ENCODE data around the gene NAA60. TPM values are rescaled to one million over a fixed set of nuclear protein-coding genes. Genes with fewer than 3 reads are reported as not detected.

Gene NAA60
- 100 to 1,000 TPM in 1 of 4 donors, 10 to 100 TPM in 3; 51.2 to 102 (median 70.4) TPM for polyA plus RNA-seq
- long read RNA-seq, donor 1 = 0 reads
- long read RNA-seq, donor 2, transcript NAA60-238 (5 exons, 3,899 nt) = major isoform, 5 of 8 reads
- long read RNA-seq, donor 2, partial matches to known transcripts = 0 of 8 reads
- long read RNA-seq, donor 2, other reads (novel, unspliced or antisense) = 0 of 8 reads
- long read RNA-seq, donor 3, transcript NAA60-238 (5 exons, 3,899 nt) = major isoform, 8 of 14 reads
- long read RNA-seq, donor 3, partial matches to known transcripts = 0 of 14 reads
- long read RNA-seq, donor 3, other reads (novel, unspliced or antisense) = 0 of 14 reads
- long read RNA-seq, donor 4, partial matches to known transcripts = 0 of 2 reads
- long read RNA-seq, donor 4, other reads (novel, unspliced or antisense) = 0 of 2 reads
- long read RNA-seq, donor 5, partial matches to known transcripts = 0 of 4 reads
- long read RNA-seq, donor 5, other reads (novel, unspliced or antisense) = 0 of 4 reads
- long read RNA-seq, donor 6, transcript NAA60-234 (2 exons, 578 nt) = minor isoform, 5 of 28 reads
- long read RNA-seq, donor 6, transcript NAA60-238 (5 exons, 3,899 nt) = major isoform, 17 of 28 reads
- long read RNA-seq, donor 6, partial matches to known transcripts = 0 of 28 reads
- long read RNA-seq, donor 6, other reads (novel, unspliced or antisense) = 0 of 28 reads
- long read RNA-seq, donor 7, transcript NAA60-229 (7 exons, 2,531 nt) = minor isoform, 6 of 19 reads
- long read RNA-seq, donor 7, transcript NAA60-238 (5 exons, 3,899 nt) = major isoform, 8 of 19 reads
- long read RNA-seq, donor 7, partial matches to known transcripts = 0 of 19 reads
- long read RNA-seq, donor 7, other reads (novel, unspliced or antisense) = 0 of 19 reads
- long read RNA-seq, donor 8, partial matches to known transcripts = 0 of 1 reads
- long read RNA-seq, donor 8, other reads (novel, unspliced or antisense) = 0 of 1 reads
- long read RNA-seq, donor 9, partial matches to known transcripts = 0 of 6 reads
- long read RNA-seq, donor 9, other reads (novel, unspliced or antisense) = 0 of 6 reads
- long read RNA-seq, donor 10, transcript NAA60-238 (5 exons, 3,899 nt) = major isoform, 10 of 22 reads
- long read RNA-seq, donor 10, partial matches to known transcripts = 0 of 22 reads
- long read RNA-seq, donor 10, other reads (novel, unspliced or antisense) = 0 of 22 reads

DNA sequence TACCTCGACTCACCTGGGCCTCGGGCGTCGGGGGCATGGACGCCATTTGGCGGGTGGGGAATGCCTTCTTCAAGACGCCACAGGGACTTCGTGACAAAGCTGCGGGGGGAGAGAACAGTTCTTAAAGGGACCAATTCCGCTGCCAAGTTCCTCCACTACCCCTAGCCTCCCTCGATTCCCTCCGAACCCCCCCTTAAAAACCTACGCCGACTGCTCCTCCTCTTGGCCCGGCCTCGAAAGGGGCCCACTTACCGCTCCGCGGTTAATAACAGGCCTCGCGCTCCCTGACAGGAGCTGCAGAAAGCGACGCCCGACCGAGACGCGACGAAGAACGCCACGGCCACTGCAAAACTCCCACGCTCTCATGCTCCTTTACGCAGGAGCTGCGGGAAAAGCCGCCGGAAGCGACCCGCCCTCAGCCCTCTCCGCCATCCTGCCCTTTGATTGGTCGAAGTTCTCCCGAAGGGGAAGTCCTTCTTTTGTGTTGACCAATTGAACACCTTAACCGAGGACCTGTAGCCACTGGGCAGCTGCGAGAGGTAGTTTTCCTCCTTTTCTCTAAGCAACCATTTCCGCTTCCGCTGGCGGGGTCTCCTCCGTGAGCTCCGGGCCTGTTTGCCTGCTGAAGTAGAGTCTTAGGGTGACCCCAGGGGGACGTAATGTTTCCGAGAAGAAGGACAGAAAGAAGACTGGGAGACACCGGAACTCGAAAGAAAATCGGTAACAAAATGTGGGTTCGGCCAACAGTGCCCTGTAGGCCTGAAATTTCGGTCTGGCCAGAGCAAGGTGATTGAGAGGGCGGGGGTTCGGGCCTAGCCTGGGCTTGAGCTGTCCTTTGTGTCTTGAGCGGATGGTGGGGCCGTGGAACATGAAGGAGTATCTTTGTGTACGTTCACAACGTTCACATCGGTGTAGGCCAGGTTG, at the start of gene NAA60, which contains the start of gene ZNF597:
TSS of gene NAA60 (plus strand) at position 573 of the 924 bp plus-strand sequence. CDS start 32,548 bp downstream, outside the sequence.
TSS of gene ZNF597 (minus strand) at position 397 of the 924 bp plus-strand sequence. CDS start at position 46, 351 bp downstream.
- Histone ChIP-seq H3K36me3 (ENCODE audit: control insufficient read depth in 3 of 3, insufficient read depth in 2 of 3, low read depth in 1 of 3, low read length in 3 of 3) (peaks cover 0 to 15% (median 0%) of the 10 kb centered on the region in 3 donors), H3K27me3 (ENCODE audit: control insufficient read depth in 3 of 3, insufficient read depth in 3 of 3, low read length in 3 of 3) (no peaks in the 10 kb centered on the region), H3K27ac (ENCODE audit: low read depth in 1 of 3, low read length in 2 of 3) (peak within 1 kb of the TSS; percentile 59 to 85 (median 79)), H3K4me1 (ENCODE audit: control insufficient read depth in 3 of 3, insufficient read depth in 2 of 3, low read depth in 1 of 3, low read length in 2 of 3) (peaks cover 0 to 2% (median 0%) of the 10 kb centered on the region in 3 donors), H3K4me3 (ENCODE audit: low read depth in 1 of 3, low read length in 3 of 3) (peak within 1 kb of the TSS; percentile 44 to 70 (median 58)), H3K9me3 (ENCODE audit: control insufficient read depth in 2 of 2, insufficient read depth in 1 of 2, low read depth in 1 of 2, low read length in 1 of 2) (peaks cover 0 to 35% of the 10 kb centered on the region in 2 donors)
- FAIRE-seq (no peak), DNase-seq (peak; percentile 89 to 93)
- WGBS, 3 donors = 42 to 51% (median 47%) methylated on average over 61 of the region's 61 CpGs

DNA sequence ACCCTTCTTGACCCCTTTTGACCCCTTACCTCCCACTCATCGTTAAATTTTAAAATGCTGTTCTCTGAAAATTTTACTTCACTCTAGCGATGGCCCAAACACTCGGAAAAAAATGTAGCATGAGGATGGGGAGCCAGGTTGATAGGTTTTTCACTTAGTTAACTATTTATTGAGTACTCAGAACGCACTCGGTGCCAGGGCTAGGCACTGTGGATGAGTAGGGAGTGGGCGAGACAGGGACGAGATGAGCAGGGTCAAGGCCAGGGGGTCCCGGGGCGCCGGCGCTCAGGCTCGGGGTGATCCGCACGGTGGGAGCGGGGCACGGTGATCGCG, 43.1 kb upstream of the NAA60 start:
- Histone ChIP-seq H3K4me1 (ENCODE audit: control insufficient read depth in 3 of 3, insufficient read depth in 2 of 3, low read depth in 1 of 3, low read length in 2 of 3) (peaks cover 0 to 7% (median 0%) of the 10 kb centered on the region in 3 donors), H3K36me3 (ENCODE audit: control insufficient read depth in 3 of 3, insufficient read depth in 2 of 3, low read depth in 1 of 3, low read length in 3 of 3) (peaks cover 7 to 34% (median 11%) of the 10 kb centered on the region in 3 donors), H3K27ac (ENCODE audit: low read depth in 1 of 3, low read length in 2 of 3) (peak overlapping the region; percentile 75 to 86 (median 81)), H3K27me3 (ENCODE audit: control insufficient read depth in 3 of 3, insufficient read depth in 3 of 3, low read length in 3 of 3) (no peaks in the 10 kb centered on the region), H3K4me3 (ENCODE audit: low read depth in 1 of 3, low read length in 3 of 3) (peak overlapping the region; percentile 61 to 93 (median 88)), H3K9me3 (ENCODE audit: control insufficient read depth in 2 of 2, insufficient read depth in 1 of 2, low read depth in 1 of 2, low read length in 1 of 2) (peaks cover 0 to 65% of the 10 kb centered on the region in 2 donors)
- FAIRE-seq (no peak), DNase-seq (no peak)
- WGBS, 3 donors = 0% methylated on average over 18 of the region's 18 CpGs

DNA sequence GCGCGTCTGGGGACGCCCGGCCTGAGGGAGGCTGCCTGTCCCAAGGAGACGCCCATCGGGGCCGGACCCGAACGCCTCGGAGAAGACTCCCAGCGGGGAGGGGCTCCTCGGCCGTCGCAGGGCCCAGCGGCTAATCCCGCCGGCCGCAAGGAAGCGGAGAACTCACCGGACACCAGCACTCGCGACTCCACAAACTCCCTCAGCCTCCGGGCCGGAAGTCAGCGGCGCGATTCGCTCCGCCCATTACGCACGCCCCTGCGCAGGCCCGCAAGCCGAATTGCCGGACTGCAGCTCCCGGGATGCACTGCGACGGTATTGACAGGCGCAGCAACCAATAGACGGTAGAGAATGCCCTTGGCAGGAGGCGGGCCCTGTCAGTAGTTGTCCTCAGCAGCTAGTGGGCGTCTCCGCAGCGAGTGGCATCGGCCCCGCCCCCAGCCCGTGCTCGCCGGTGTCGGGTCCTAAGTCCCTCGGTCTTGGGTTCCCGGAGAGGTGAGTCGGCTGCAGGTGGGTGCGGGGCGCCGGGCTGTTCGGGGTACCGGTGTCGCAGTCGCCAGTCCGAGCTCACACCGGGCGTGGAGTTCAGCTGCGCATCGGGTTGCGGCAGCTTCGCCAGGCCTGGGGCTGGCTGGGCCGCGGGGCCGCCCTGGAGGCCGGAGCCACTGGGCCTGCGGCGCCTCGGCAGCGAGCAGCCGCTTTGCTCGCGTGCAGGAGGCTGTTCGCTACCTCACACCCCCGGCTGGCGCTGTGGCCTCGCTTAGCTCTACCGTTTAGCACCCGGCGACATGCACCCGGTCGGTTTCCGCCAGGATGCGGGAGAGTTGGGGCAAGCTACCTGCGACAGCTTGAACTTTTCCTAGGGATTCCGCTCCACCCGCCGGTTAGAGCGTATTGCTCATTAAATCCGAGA, 42.4 kb upstream of the NAA60 start, which contains the start of the genes ZNF174 and ZSCAN32:
TSS of gene ZNF174 (plus strand) at position 437 of the 910 bp plus-strand sequence. CDS start 790 bp downstream, outside the sequence.
TSS of gene ZSCAN32 (minus strand) at position 226 of the 910 bp plus-strand sequence. CDS start 3,447 bp downstream, outside the sequence.
- Histone ChIP-seq H3K27ac (ENCODE audit: low read depth in 1 of 3, low read length in 2 of 3) (peak within 1 kb of the TSS; percentile 81 to 91 (median 83)), H3K36me3 (ENCODE audit: control insufficient read depth in 3 of 3, insufficient read depth in 2 of 3, low read depth in 1 of 3, low read length in 3 of 3) (peaks cover 7 to 34% (median 15%) of the 10 kb centered on the region in 3 donors), H3K4me3 (ENCODE audit: low read depth in 1 of 3, low read length in 3 of 3) (peak within 1 kb of the TSS; percentile 75 to 93 (median 88)), H3K9me3 (ENCODE audit: control insufficient read depth in 2 of 2, insufficient read depth in 1 of 2, low read depth in 1 of 2, low read length in 1 of 2) (peaks cover 0 to 66% of the 10 kb centered on the region in 2 donors), H3K4me1 (ENCODE audit: control insufficient read depth in 3 of 3, insufficient read depth in 2 of 3, low read depth in 1 of 3, low read length in 2 of 3) (peaks cover 0 to 7% (median 0%) of the 10 kb centered on the region in 3 donors), H3K27me3 (ENCODE audit: control insufficient read depth in 3 of 3, insufficient read depth in 3 of 3, low read length in 3 of 3) (no peaks in the 10 kb centered on the region)
- no peak for FAIRE-seq
- peak; percentile 99 for DNase-seq
- WGBS, 3 donors = 0 to 1% (median 0%) methylated on average over 82 to 95 of the region's 95 CpGs

DNA sequence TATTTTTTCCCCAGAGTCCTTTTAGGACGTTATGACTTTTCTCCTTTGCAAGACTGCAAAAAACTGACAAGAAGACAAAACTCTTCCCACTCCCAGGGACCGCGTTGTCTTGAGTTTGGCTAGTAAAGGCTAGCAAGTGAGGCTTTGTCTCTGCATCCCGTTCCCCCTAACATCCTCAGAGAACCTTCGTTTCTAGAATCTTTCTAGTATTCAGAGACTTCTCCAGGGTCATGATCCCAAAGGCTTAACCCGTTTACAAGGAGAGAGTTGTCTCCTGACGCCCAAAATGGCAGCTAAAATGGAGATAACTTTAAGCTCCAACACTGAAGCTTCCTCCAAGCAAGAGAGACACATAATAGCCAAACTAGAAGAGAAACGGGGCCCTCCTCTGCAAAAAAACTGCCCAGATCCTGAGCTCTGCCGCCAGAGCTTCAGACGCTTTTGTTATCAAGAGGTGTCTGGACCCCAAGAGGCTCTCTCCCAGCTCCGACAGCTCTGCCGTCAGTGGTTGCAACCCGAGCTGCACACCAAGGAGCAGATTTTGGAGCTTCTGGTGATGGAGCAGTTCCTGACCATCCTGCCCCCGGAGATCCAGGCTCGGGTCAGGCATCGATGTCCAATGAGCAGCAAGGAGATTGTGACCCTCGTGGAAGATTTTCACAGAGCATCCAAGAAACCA, 41.6 kb upstream of the NAA60 start:
- peaks cover 8 to 30% (median 11%) of the 10 kb centered on the region in 3 donors for H3K36me3 ChIP-seq (ENCODE audit: control insufficient read depth in 3 of 3, insufficient read depth in 2 of 3, low read depth in 1 of 3, low read length in 3 of 3)
- no peaks in the 10 kb centered on the region for H3K27me3 ChIP-seq (ENCODE audit: control insufficient read depth in 3 of 3, insufficient read depth in 3 of 3, low read length in 3 of 3)
- DNase-seq = no peak
- peak overlapping the region; percentile 78 to 91 (median 83) for H3K27ac ChIP-seq (ENCODE audit: low read depth in 1 of 3, low read length in 2 of 3)
- H3K9me3 ChIP-seq (ENCODE audit: control insufficient read depth in 2 of 2, insufficient read depth in 1 of 2, low read depth in 1 of 2, low read length in 1 of 2) = peaks cover 0 to 58% of the 10 kb centered on the region in 2 donors
- no peak for FAIRE-seq
- H3K4me1 ChIP-seq (ENCODE audit: control insufficient read depth in 3 of 3, insufficient read depth in 2 of 3, low read depth in 1 of 3, low read length in 2 of 3) = peaks cover 0 to 7% (median 0%) of the 10 kb centered on the region in 3 donors
- 36 to 48% (median 46%) methylated on average over 17 of the region's 17 CpGs for WGBS, 3 donors
- H3K4me3 ChIP-seq (ENCODE audit: low read depth in 1 of 3, low read length in 3 of 3) = peak overlapping the region; percentile 69 to 93 (median 75)

DNA sequence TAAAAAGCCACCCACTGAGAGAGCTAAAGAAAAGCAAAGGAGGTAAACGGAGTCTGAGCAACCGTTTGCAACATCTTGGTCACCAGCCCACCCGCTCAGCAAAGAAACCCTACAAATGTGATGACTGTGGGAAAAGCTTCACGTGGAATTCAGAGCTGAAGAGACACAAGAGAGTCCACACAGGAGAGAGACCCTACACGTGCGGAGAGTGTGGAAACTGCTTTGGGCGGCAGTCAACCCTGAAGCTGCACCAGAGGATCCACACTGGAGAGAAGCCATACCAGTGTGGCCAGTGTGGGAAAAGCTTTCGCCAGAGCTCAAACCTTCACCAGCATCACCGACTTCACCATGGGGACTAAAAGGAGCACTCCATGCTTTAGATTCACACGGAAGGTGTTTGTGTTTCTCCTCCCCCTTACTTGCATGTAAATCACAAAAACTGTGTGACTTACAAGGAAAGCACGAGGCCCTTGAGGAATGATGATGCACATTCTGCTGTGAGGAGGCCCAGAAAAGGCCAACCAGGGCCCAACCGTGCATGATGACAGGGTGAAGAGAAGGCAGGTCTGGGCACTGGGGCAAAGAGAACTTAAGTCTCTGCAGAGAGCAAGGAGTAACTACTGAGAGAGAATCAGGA, 34.8 kb upstream of the NAA60 start:
- no peak for FAIRE-seq
- no peaks in the 10 kb centered on the region for H3K4me1 ChIP-seq (ENCODE audit: control insufficient read depth in 3 of 3, insufficient read depth in 2 of 3, low read depth in 1 of 3, low read length in 2 of 3)
- 95 to 97% (median 95%) methylated on average over 12 of the region's 12 CpGs for WGBS, 3 donors
- no peak overlapping the region for H3K27ac ChIP-seq (ENCODE audit: low read depth in 1 of 3, low read length in 2 of 3)
- no peak overlapping the region for H3K4me3 ChIP-seq (ENCODE audit: low read depth in 1 of 3, low read length in 3 of 3)
- no peak for DNase-seq
- H3K9me3 ChIP-seq (ENCODE audit: control insufficient read depth in 2 of 2, insufficient read depth in 1 of 2, low read depth in 1 of 2, low read length in 1 of 2) = peaks cover 9 to 85% of the 10 kb centered on the region in 2 donors
- peaks cover 15 to 33% (median 23%) of the 10 kb centered on the region in 3 donors for H3K36me3 ChIP-seq (ENCODE audit: control insufficient read depth in 3 of 3, insufficient read depth in 2 of 3, low read depth in 1 of 3, low read length in 3 of 3)
- H3K27me3 ChIP-seq (ENCODE audit: control insufficient read depth in 3 of 3, insufficient read depth in 3 of 3, low read length in 3 of 3) = no peaks in the 10 kb centered on the region

DNA sequence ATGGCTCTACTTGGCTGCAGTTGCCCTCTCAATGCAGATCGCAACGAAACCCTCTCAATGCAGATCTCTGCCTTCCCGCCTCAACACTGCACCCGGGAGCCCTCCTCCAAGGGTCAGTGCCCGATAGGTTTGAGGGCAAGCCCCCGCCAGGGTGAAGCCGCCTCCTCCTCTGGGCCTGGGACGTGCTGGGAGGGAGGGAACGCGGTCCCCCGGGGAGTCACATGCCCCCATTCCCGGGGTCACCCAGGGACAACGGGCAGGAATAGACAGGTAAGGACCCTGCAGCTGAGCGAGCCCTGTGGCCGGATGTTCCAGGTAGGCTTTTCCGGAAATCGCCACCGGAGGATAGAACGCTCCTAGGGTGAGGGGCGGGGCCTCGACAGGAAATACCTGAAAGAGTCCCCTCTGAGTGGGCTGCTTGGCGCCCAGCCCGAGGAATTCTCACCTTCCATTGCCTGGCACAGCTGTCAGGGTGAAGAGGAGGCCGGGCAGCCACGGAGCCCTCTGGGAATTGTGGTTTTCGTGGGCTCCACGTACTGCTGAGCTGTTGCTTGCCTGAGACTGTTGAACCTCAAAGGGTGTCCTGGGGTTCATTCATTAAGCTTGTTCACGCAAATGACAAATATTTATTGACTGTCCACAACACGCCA, 29.6 kb upstream of the NAA60 start:
- Histone ChIP-seq H3K9me3 (ENCODE audit: control insufficient read depth in 2 of 2, insufficient read depth in 1 of 2, low read depth in 1 of 2, low read length in 1 of 2) (peaks cover under 1 to 80% of the 10 kb centered on the region in 2 donors), H3K27ac (ENCODE audit: low read depth in 1 of 3, low read length in 2 of 3) (no peak overlapping the region), H3K4me1 (ENCODE audit: control insufficient read depth in 3 of 3, insufficient read depth in 2 of 3, low read depth in 1 of 3, low read length in 2 of 3) (no peaks in the 10 kb centered on the region), H3K36me3 (ENCODE audit: control insufficient read depth in 3 of 3, insufficient read depth in 2 of 3, low read depth in 1 of 3, low read length in 3 of 3) (peaks cover 0 to 2% (median 1%) of the 10 kb centered on the region in 3 donors), H3K27me3 (ENCODE audit: control insufficient read depth in 3 of 3, insufficient read depth in 3 of 3, low read length in 3 of 3) (no peaks in the 10 kb centered on the region), H3K4me3 (ENCODE audit: low read depth in 1 of 3, low read length in 3 of 3) (no peak overlapping the region)
- 48 to 55% (median 49%) methylated on average over 28 to 29 of the region's 29 CpGs for WGBS, 3 donors
- DNase-seq = no peak
- FAIRE-seq = no peak

Measured in small intestine (tissue), 16 donors.